A549 (cell line): Measurements from ENCODE around the gene IDUA. TPM values are rescaled to one million over a fixed set of nuclear protein-coding genes. Genes with fewer than 3 reads are reported as not detected.

ENCODE experiments used
- ATAC-seq, 2 experiments: fragments of 200-7000 bp in 1 of 2; fragments of >200 bp in 1 of 2; cut with Nextera tagmentation in 1 of 2; cut with Tn5 transposase in 1 of 2; 3 replicates each; pipeline versions ENCODE4 v1.8.0 to v1.9.1; 2018 to 2020; ENCODE audit warnings: mild to moderate bottlenecking in 1 of 2, moderate library complexity in 1 of 2
- CTCF ChIA-PET: fragments of 300-600 bp; sonication (Branson Sonifier 250); formaldehyde crosslinking; extraction: SDS; loops from one replicate; lab custom pipeline; 2021; ENCODE audit warnings: antibody characterized with exemption, inconsistent platforms; lab: Yijun Ruan, JAX
- POLR2A ChIA-PET: fragments of 350-600 bp; formaldehyde crosslinking; extraction: SDS; loops from one replicate; lab custom pipeline; 2021; ENCODE audit warnings: antibody characterized with exemption, inconsistent platforms; lab: Yijun Ruan, JAX
- DNase-seq, 2 experiments: peaks; one replicate each; pipeline versions ENCODE4 v3.0.0 to v3.0.0-alpha.2; 2011 to 2016; ENCODE audit warnings: low read depth in 1 of 2, low spot score in 1 of 2
- FAIRE-seq: peaks from 2 replicates; lab custom pipeline; 2011; peaks lifted over from hg19 to GRCh38; lab: Jason Lieb, UNC
- H3K27ac ChIP-seq, 2 experiments: fragments of >200 bp; sonication (Bioruptor Twin); formaldehyde crosslinking; 3 replicates each; pipeline ENCODE4 v1.5.1; 2016 to 2017
- H3K4me1 ChIP-seq: fragments of >200 bp; sonication (Bioruptor Twin); formaldehyde crosslinking; 3 replicates; pipeline ENCODE4 v1.6.1; 2016
- H3K4me2 ChIP-seq: fragments of >200 bp; sonication (Bioruptor Twin); formaldehyde crosslinking; 3 replicates; pipeline ENCODE4 v1.6.1; 2016
- H3K4me3 ChIP-seq: fragments of >200 bp; sonication (Bioruptor Twin); formaldehyde crosslinking; 3 replicates; pipeline ENCODE4 v1.5.1; 2016
- H3K9me3 ChIP-seq: fragments of >200 bp; sonication (Bioruptor Twin); formaldehyde crosslinking; 3 replicates; pipeline ENCODE4 v1.6.1; 2016
- CBX8 ChIP-seq: fragments of 200-600 bp; sonication (generic); IDR thresholded peaks from 2 replicates; pipeline ENCODE4 v1.6.1; 2016
- CHD2 ChIP-seq: fragments of 150-350 bp; IDR thresholded peaks from 2 replicates; pipeline ENCODE4 v1.6.1; 2014; ENCODE audit warnings: low read length; ENCODE audit not compliant: partially characterized antibody
- FOSB ChIP-seq: fragments of 250-450 bp; sonication (Bioruptor Pico); IDR thresholded peaks from 2 replicates; pipeline ENCODE4 v1.5.0; 2020; ENCODE audit warnings: mild to moderate bottlenecking, moderate library complexity
- FOXS1 ChIP-seq: fragments of 250-450 bp; sonication (Bioruptor Pico); IDR thresholded peaks from 2 replicates; pipeline ENCODE4 v1.5.0; 2020; ENCODE audit warnings: mild to moderate bottlenecking, moderate library complexity
- GATA3 ChIP-seq: IDR thresholded peaks from 2 replicates; pipeline ENCODE4 v1.6.1; 2012; ENCODE audit warnings: borderline replicate concordance
- HDAC2 ChIP-seq: fragments of 200-600 bp; sonication (generic); IDR thresholded peaks from 2 replicates; pipeline ENCODE4 v1.6.1; 2016
- KDM5A ChIP-seq: fragments of 200-600 bp; sonication (generic); IDR thresholded peaks from 2 replicates; pipeline ENCODE4 v1.6.1; 2016; ENCODE audit warnings: antibody characterized with exemption, mild to moderate bottlenecking
- MAFK ChIP-seq: fragments of 450-650 bp; IDR thresholded peaks from 2 replicates; pipeline ENCODE4 v1.6.1; 2014; ENCODE audit not compliant: partially characterized antibody
- MYC ChIP-seq: IDR thresholded peaks from 2 replicates; pipeline ENCODE4 v1.6.1; 2012; ENCODE audit warnings: mild to moderate bottlenecking, inconsistent platforms, low read length, improper control_type of control experiment, borderline replicate concordance
- NPAS2 ChIP-seq: fragments of 250-450 bp; sonication (Bioruptor Pico); IDR thresholded peaks from 2 replicates; pipeline ENCODE4 v1.8.0; 2022; ENCODE audit warnings: mild to moderate bottlenecking, moderate library complexity, borderline replicate concordance
- PHF8 ChIP-seq: fragments of 200-600 bp; sonication (generic); IDR thresholded peaks from 2 replicates; pipeline ENCODE4 v1.6.1; 2016; ENCODE audit warnings: low read depth, mild to moderate bottlenecking, antibody characterized with exemption, moderate library complexity, borderline replicate concordance
- POLR2AphosphoS2 ChIP-seq: conservative IDR thresholded peaks from 2 replicates; pipeline ENCODE4 v1.6.1; 2012; ENCODE audit warnings: low read length, improper control_type of control experiment, inconsistent platforms
- RFX5 ChIP-seq: fragments of 450-650 bp; IDR thresholded peaks from 2 replicates; pipeline ENCODE4 v1.7.1; 2014; ENCODE audit warnings: antibody characterized with exemption, mild to moderate bottlenecking, moderate library complexity
- SREBF2 ChIP-seq: fragments of 450-650 bp; IDR thresholded peaks from 2 replicates; pipeline ENCODE4 v1.6.1; 2014; ENCODE audit warnings: mild to moderate bottlenecking, moderate library complexity
- TP53 ChIP-seq: fragments of 250-450 bp; sonication (Bioruptor Pico); IDR thresholded peaks from 2 replicates; pipeline ENCODE4 v1.5.0; 2021; ENCODE audit warnings: mild to moderate bottlenecking, moderate library complexity
- ZC3H11A ChIP-seq: fragments of 450-650 bp; IDR thresholded peaks from 2 replicates; pipeline ENCODE4 v1.6.1; 2014; ENCODE audit warnings: antibody characterized with exemption, mild to moderate bottlenecking
- ZFP36 ChIP-seq: fragments of 450-650 bp; IDR thresholded peaks from 2 replicates; pipeline ENCODE4 v1.6.1; 2014; ENCODE audit warnings: borderline replicate concordance; ENCODE audit not compliant: partially characterized antibody
- WGBS: methylation state at CpG from one replicate; pipeline ENCODE4 v1.1.6; 2017; ENCODE audit errors: missing lambda C conversion rate; 5-methylcytosine and 5-hydroxymethylcytosine counted together
- polyA plus RNA-seq, 4 experiments: library from polyadenylated mRNA; depleted of rRNA in 3 of 4; stranded (reverse); fragments of >200 nt; fragmentation: RNase III in 1 of 4; extraction: RNeasy Plus Mini Kit Qiagen cat#74134 plus additional on column Dnase treatment in 1 of 4; gene quantifications; 2 replicates in 3 of 4; 3 replicates in 1 of 4; pipeline ENCODE4 v1.2.3, GENCODE V29; 2011 to 2017
- TF ChIP-seq, protein P1 (sequence below): fragments of >200 bp; sonication (Bioruptor Twin); formaldehyde crosslinking; IDR thresholded peaks from 3 replicates; pipeline ENCODE4 v1.6.1; 2016
- TF ChIP-seq, protein P2 (sequence below): fragments of 450-650 bp; IDR thresholded peaks from 2 replicates; pipeline ENCODE4 v1.6.1; 2014; ENCODE audit warnings: antibody characterized with exemption
- TF ChIP-seq, protein P3 (sequence below): fragments of 250-450 bp; sonication (Bioruptor Pico); IDR thresholded peaks from 2 replicates; pipeline ENCODE4 v1.5.0; 2020; ENCODE audit warnings: low read depth, mild to moderate bottlenecking, moderate library complexity
- TF ChIP-seq, protein P4 (sequence below): IDR thresholded peaks from 2 replicates; pipeline ENCODE4 v1.6.1; 2012; ENCODE audit warnings: low read depth, borderline replicate concordance
- TF ChIP-seq, protein P5 (sequence below): IDR thresholded peaks from 2 replicates; pipeline ENCODE4 v1.6.1; 2012

IDUA gene
- polyA plus RNA-seq, 2 of the 4 experiments (the other 2 are of a cell fraction), result 3.1 to 19.4 TPM

DNA sequence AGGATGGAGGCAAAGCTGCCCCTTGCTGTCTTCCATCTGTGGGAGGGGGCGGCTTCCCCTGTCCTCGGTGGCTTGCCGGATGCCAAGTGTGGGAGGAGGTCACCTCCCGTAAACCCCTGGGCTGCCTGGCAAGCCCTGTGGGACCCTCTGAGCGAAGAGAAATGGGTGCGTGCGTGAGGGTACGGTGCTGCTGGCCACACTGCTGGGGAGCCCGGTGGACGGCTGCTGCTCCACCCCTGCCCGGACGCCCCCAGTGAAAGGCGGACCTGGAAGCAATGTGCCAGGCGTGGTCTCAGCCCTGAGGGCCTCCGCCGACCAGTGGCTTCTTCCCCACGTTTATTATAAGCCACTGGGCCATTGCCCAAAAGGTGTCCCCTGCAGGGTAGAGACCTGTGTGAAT is 4.6 kb upstream of the IDUA start:
- Histone ChIP-seq H3K9me3 (no peaks in the 10 kb centered on the region), H3K27ac (no peak overlapping the region), H3K4me3 (no peak overlapping the region), H3K4me1 (peaks cover 17% of the 10 kb centered on the region; the same call in 2 of the 3 replicates), H3K4me2 (no peak overlapping the region)
- DNase-seq (no peak), FAIRE-seq (no peak), ATAC-seq (no peak)
- ChIA-PET CTCF (no interaction called here), POLR2A (no interaction called here)
- TF ChIP-seq RFX5 (no peak), MYC (no peak), GATA3 (no peak), FOSB (CRISPR knock-in tag) (no peak), POLR2AphosphoS2 (no peak), ZFP36 (no peak), TP53 (CRISPR knock-in tag) (no peak), CHD2 (no peak), FOXS1 (CRISPR knock-in tag) (no peak), HDAC2 (no peak), KDM5A (no peak), SREBF2 (no peak), MAFK (no peak), NPAS2 (no peak)
- TF ChIP-seq, protein P1, sequence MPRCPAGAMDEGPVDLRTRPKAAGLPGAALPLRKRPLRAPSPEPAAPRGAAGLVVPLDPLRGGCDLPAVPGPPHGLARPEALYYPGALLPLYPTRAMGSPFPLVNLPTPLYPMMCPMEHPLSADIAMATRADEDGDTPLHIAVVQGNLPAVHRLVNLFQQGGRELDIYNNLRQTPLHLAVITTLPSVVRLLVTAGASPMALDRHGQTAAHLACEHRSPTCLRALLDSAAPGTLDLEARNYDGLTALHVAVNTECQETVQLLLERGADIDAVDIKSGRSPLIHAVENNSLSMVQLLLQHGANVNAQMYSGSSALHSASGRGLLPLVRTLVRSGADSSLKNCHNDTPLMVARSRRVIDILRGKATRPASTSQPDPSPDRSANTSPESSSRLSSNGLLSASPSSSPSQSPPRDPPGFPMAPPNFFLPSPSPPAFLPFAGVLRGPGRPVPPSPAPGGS, result no peak
- TF ChIP-seq, protein P2, sequence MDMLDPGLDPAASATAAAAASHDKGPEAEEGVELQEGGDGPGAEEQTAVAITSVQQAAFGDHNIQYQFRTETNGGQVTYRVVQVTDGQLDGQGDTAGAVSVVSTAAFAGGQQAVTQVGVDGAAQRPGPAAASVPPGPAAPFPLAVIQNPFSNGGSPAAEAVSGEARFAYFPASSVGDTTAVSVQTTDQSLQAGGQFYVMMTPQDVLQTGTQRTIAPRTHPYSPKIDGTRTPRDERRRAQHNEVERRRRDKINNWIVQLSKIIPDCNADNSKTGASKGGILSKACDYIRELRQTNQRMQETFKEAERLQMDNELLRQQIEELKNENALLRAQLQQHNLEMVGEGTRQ, result no peak
- TF ChIP-seq, protein P3, sequence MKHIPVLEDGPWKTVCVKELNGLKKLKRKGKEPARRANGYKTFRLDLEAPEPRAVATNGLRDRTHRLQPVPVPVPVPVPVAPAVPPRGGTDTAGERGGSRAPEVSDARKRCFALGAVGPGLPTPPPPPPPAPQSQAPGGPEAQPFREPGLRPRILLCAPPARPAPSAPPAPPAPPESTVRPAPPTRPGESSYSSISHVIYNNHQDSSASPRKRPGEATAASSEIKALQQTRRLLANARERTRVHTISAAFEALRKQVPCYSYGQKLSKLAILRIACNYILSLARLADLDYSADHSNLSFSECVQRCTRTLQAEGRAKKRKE (CRISPR knock-in tag), result no peak
- TF ChIP-seq, protein P4, sequence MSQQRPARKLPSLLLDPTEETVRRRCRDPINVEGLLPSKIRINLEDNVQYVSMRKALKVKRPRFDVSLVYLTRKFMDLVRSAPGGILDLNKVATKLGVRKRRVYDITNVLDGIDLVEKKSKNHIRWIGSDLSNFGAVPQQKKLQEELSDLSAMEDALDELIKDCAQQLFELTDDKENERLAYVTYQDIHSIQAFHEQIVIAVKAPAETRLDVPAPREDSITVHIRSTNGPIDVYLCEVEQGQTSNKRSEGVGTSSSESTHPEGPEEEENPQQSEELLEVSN, result no peak
- TF ChIP-seq, protein P5, sequence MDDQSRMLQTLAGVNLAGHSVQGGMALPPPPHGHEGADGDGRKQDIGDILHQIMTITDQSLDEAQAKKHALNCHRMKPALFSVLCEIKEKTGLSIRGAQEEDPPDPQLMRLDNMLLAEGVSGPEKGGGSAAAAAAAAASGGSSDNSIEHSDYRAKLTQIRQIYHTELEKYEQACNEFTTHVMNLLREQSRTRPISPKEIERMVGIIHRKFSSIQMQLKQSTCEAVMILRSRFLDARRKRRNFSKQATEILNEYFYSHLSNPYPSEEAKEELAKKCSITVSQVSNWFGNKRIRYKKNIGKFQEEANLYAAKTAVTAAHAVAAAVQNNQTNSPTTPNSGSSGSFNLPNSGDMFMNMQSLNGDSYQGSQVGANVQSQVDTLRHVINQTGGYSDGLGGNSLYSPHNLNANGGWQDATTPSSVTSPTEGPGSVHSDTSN, result no peak
- 79% methylated on average over 6 of the region's 17 CpGs for WGBS

DNA sequence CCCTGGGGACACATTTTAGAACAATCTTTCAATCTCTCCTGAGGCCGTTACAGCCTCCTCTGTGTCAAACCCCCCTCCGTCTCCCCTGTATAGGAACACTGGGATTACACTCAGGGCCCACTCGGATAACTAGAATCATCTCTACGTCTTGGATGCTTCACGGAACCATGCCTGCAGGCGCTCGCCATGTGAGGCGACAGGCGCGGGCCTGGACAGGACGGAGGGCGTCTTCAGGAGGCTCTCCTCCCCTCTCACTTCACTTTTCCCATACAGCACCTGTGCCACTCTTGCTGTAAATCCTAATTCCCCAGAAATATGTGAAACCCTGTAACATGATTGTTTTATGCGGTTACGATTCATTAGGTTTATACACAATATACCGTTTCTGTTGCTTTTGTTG is 4.0 kb upstream of the IDUA start:
- no peaks in the 10 kb centered on the region for H3K9me3 ChIP-seq
- FAIRE-seq, result no peak
- H3K4me1 ChIP-seq, result peaks cover 17% of the 10 kb centered on the region; the same call in 2 of the 3 replicates
- DNase-seq, result no peak
- CTCF ChIA-PET, result interaction anchor here (1.3 kb wide), 1 partner anchor 9 kb away, joined by 3 read pairs; no protein-coding TSS in a partner anchor
- no peak overlapping the region for H3K4me3 ChIP-seq
- no peak for ATAC-seq
- POLR2A ChIA-PET, result no interaction called here
- 89% methylated on average over 15 of the region's 15 CpGs for WGBS
- TF ChIP-seq FOXS1 (CRISPR knock-in tag) (no peak), MAFK (no peak), PHF8 (no peak), KDM5A (no peak), NPAS2 (no peak), CBX8 (no peak), ZC3H11A (no peak)
- H3K4me2 ChIP-seq, result no peak overlapping the region
- H3K27ac ChIP-seq, result no peak overlapping the region
